ENCODE results near the gene F3. TPM values are rescaled to one million over a fixed set of nuclear protein-coding genes. Genes with fewer than 3 reads are reported as not detected.
"Not testable (repeated sequence)": the region's sequence is repeated elsewhere in the genome, so short reads cannot be mapped to it uniquely, and the experiment has no call there.

Gene F3
- total RNA-seq, 6 donors from 2014 or later = 52.4 to 210 (median 80.9) TPM

- Histone ChIP-seq H3K27ac (no peak overlapping the region), H3K9me3 (no peaks in the 10 kb centered on the region), H3K36me3 (no peaks in the 10 kb centered on the region), H3K4me1 (peaks cover 0 to 11% (median 5%) of the 10 kb centered on the region in 4 donors), H3K4me3 (no peak overlapping the region), H3K27me3 (no peaks in the 10 kb centered on the region)
- WGBS, 2 donors = 78 to 80% methylated on average over 6 to 10 of the region's 10 CpGs
- DNase-seq (no peak), ATAC-seq (ENCODE audit: low FRiP score in 2 of 2) (peak in 1 of 2 donors; percentile 20)
- TF ChIP-seq POLR2AphosphoS5 (IDR thresholded peaks at IDR 0.05) (no peak), CTCF (IDR thresholded peaks at IDR 0.05) (no peak), EP300 (IDR thresholded peaks at IDR 0.05) (no peak), POLR2A (IDR thresholded peaks at IDR 0.05) (no peak)
Measured at GRCh38 chr1:94580367-94581115, 39.0 kb upstream of the F3 start.

GRCh38 chr1:94579876-94580294 is 38.3 kb upstream of the F3 start:
- H3K27me3 ChIP-seq = no peaks in the 10 kb centered on the region

GRCh38 chr1:94578856-94579255 is 37.3 kb upstream of the F3 start:
- peaks cover 0 to 11% (median 5%) of the 10 kb centered on the region in 4 donors for H3K4me1 ChIP-seq
- no peak for ATAC-seq (ENCODE audit: low FRiP score in 2 of 2)

More at GRCh38 chr1:94579876-94580294, 38.3 kb upstream of the F3 start:
- Histone ChIP-seq H3K36me3 (no peaks in the 10 kb centered on the region), H3K9me3 (no peaks in the 10 kb centered on the region), H3K4me3 (no peak overlapping the region), H3K27ac (peak overlapping the region in 1 of 4 donors; percentile 15), H3K4me1 (peaks cover 0 to 11% (median 5%) of the 10 kb centered on the region in 4 donors)
- ATAC-seq (ENCODE audit: low FRiP score in 2 of 2) (peak; percentile 43 to 93), DNase-seq (no peak)
- WGBS, 2 donors = 40 to 56% methylated on average over 1 to 2 of the region's 2 CpGs
- TF ChIP-seq POLR2AphosphoS5 (IDR thresholded peaks at IDR 0.05) (no peak), POLR2A (IDR thresholded peaks at IDR 0.05) (no peak), CTCF (IDR thresholded peaks at IDR 0.05) (no peak), EP300 (IDR thresholded peaks at IDR 0.05) (no peak)

GRCh38 chr1:94573917-94574316 is 32.4 kb upstream of the F3 start:
- H3K4me1 ChIP-seq; DNase-seq; H3K4me3 ChIP-seq; ATAC-seq (ENCODE audit: low FRiP score in 2 of 2); H3K9me3 ChIP-seq; H3K27ac ChIP-seq; H3K36me3 ChIP-seq; H3K27me3 ChIP-seq: not testable (repeated sequence)

More at GRCh38 chr1:94578856-94579255, 37.3 kb upstream of the F3 start:
- Histone ChIP-seq H3K4me3 (no peak overlapping the region), H3K9me3 (no peaks in the 10 kb centered on the region), H3K27ac (no peak overlapping the region), H3K27me3 (no peaks in the 10 kb centered on the region), H3K36me3 (no peaks in the 10 kb centered on the region)
- DNase-seq = no peak
- TF ChIP-seq POLR2AphosphoS5 (IDR thresholded peaks at IDR 0.05) (no peak), CTCF (IDR thresholded peaks at IDR 0.05) (no peak), EP300 (IDR thresholded peaks at IDR 0.05) (no peak), POLR2A (IDR thresholded peaks at IDR 0.05) (no peak)
- 77 to 78% methylated on average over 2 of the region's 2 CpGs for WGBS, 2 donors

GRCh38 chr1:94572780-94573179 is 31.2 kb upstream of the F3 start:
- no peak for ATAC-seq (ENCODE audit: low FRiP score in 2 of 2)
- Histone ChIP-seq H3K27ac (no peak overlapping the region), H3K4me1 (no peaks in the 10 kb centered on the region), H3K27me3 (no peaks in the 10 kb centered on the region), H3K36me3 (no peaks in the 10 kb centered on the region), H3K4me3 (no peak overlapping the region), H3K9me3 (peaks cover 0 to 8% (median 0%) of the 10 kb centered on the region in 4 donors)
- TF ChIP-seq POLR2AphosphoS5 (IDR thresholded peaks at IDR 0.05) (no peak), EP300 (IDR thresholded peaks at IDR 0.05) (no peak), POLR2A (IDR thresholded peaks at IDR 0.05) (no peak), CTCF (IDR thresholded peaks at IDR 0.05) (no peak)
- WGBS, 2 donors = 86 to 100% methylated on average over 1 of the region's 1 CpG
- no peak for DNase-seq

- not testable (repeated sequence) for H3K27me3 ChIP-seq; H3K36me3 ChIP-seq; H3K4me3 ChIP-seq; H3K9me3 ChIP-seq; ATAC-seq (ENCODE audit: low FRiP score in 2 of 2); H3K27ac ChIP-seq; DNase-seq; H3K4me1 ChIP-seq
- 89 to 92% methylated on average over 9 of the region's 9 CpGs for WGBS, 2 donors
Measured at GRCh38 chr1:94570965-94571364, 29.4 kb upstream of the F3 start.

- ATAC-seq (ENCODE audit: low FRiP score in 2 of 2); H3K36me3 ChIP-seq; H3K27me3 ChIP-seq; H3K4me3 ChIP-seq; H3K4me1 ChIP-seq; H3K9me3 ChIP-seq; DNase-seq; H3K27ac ChIP-seq: not testable (repeated sequence)
- WGBS, 2 donors = 84 to 85% methylated on average over 5 of the region's 5 CpGs
Measured at GRCh38 chr1:94568806-94569205, 27.2 kb upstream of the F3 start.

GRCh38 chr1:94567975-94568607 is 26.5 kb upstream of the F3 start:
- not testable (repeated sequence) for H3K27ac ChIP-seq; DNase-seq; ATAC-seq (ENCODE audit: low FRiP score in 2 of 2); H3K27me3 ChIP-seq; H3K36me3 ChIP-seq; H3K4me1 ChIP-seq; H3K9me3 ChIP-seq; H3K4me3 ChIP-seq
- WGBS, 2 donors = 89 to 95% methylated on average over 2 of the region's 2 CpGs
